ENCODE measurements around the gene CTRB2. TPM values are rescaled to one million over a fixed set of nuclear protein-coding genes. Genes with fewer than 3 reads are reported as not detected.

Gene CTRB2
- total and polyA plus RNA-seq, 4 donors = 0.09 to 0.33 TPM; not detected in 2

DNA sequence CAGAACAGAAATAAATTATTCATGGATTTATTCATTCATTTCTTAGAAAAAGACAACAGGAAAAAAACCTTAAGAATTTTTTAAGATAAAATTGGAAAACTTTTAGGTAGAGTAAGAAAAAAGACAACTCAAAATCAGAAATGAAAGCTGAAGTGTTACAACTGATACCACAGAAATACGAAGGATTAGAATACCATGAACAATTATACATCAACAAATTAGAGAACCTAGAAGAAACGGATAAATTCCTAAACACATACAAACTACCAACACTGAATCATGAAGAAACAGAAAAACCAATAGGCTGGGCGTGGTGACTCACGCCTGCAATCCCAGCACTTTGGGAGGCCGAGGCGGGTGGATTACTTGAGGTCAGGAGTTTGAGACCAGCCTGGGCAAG, 27.8 kb downstream of the CTRB2 start:
- H3K36me3 ChIP-seq (ENCODE audit: control insufficient read depth in 4 of 4, insufficient read depth in 3 of 4, low read depth in 1 of 4, low read length in 3 of 4) = no peaks in the 10 kb centered on the region
- H3K9me3 ChIP-seq (ENCODE audit: control insufficient read depth in 4 of 4, low read length in 3 of 4) = peaks cover 6 to 16% (median 16%) of the 10 kb centered on the region in 4 donors
- no peaks in the 10 kb centered on the region for H3K27me3 ChIP-seq (ENCODE audit: control insufficient read depth in 4 of 4, insufficient read depth in 4 of 4, low read length in 3 of 4)
- DNase-seq (ENCODE audit: low spot score) = no peak
- H3K4me3 ChIP-seq (ENCODE audit: low read depth in 1 of 3, low read length in 3 of 3) = no peak overlapping the region
- H3K9ac ChIP-seq (ENCODE audit: low read depth in 1 of 2, low read length in 2 of 2) = no peak overlapping the region
- no peaks in the 10 kb centered on the region for H3K4me1 ChIP-seq (ENCODE audit: control insufficient read depth in 4 of 4, insufficient read depth in 4 of 4, low read length in 3 of 4)
- WGBS = 95% methylated on average over 6 of the region's 6 CpGs
- TF ChIP-seq YY1 (IDR thresholded peaks at IDR 0.05) (no peak), TAF1 (conservative IDR thresholded peaks at IDR 0.05) (no peak), FOXA1 (IDR thresholded peaks at IDR 0.05) (no peak), CTCF (IDR thresholded peaks at IDR 0.05; ENCODE audit: low read depth, low read length, missing input control) (no peak), RXRA (IDR thresholded peaks at IDR 0.05) (no peak), JUND (IDR thresholded peaks at IDR 0.05) (no peak), EGR1 (IDR thresholded peaks at IDR 0.05; ENCODE audit: low read depth in 2 of 2) (no peak), HNF4A (conservative IDR thresholded peaks at IDR 0.05) (no peak), SP1 (IDR thresholded peaks at IDR 0.05) (no peak)
- TF ChIP-seq, protein P1, sequence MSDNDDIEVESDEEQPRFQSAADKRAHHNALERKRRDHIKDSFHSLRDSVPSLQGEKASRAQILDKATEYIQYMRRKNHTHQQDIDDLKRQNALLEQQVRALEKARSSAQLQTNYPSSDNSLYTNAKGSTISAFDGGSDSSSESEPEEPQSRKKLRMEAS (IDR thresholded peaks at IDR 0.05) = no peak
- TF ChIP-seq, protein P2, sequence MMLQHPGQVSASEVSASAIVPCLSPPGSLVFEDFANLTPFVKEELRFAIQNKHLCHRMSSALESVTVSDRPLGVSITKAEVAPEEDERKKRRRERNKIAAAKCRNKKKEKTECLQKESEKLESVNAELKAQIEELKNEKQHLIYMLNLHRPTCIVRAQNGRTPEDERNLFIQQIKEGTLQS (IDR thresholded peaks at IDR 0.05) = no peak
- H3K27ac ChIP-seq (ENCODE audit: low read depth in 1 of 2, low read length in 2 of 2) = no peak overlapping the region

DNA sequence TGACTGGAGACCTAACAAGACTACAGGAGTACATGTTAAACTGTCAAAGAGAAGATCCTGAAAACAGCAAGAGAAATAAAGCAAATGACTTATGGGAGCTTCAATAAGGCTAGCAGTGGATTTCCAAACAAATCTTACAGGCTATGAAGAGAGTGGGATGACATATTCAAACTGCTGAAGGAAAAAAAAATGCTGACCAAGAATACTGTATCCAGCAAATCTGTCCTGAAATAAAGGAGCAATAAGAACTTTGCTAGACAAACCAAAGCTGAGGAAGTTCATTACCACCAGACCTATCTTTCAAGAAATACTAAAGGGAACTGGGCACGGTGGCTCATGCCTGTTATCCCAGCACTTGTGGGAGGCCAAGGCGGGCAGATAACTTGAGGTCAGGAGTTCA, 30.0 kb downstream of the CTRB2 start:
- 91% methylated on average over 2 of the region's 2 CpGs for WGBS
- Histone ChIP-seq H3K4me1 (ENCODE audit: control insufficient read depth in 4 of 4, insufficient read depth in 4 of 4, low read length in 3 of 4) (no peaks in the 10 kb centered on the region), H3K27ac (ENCODE audit: low read depth in 1 of 2, low read length in 2 of 2) (no peak overlapping the region), H3K36me3 (ENCODE audit: control insufficient read depth in 4 of 4, insufficient read depth in 3 of 4, low read depth in 1 of 4, low read length in 3 of 4) (no peaks in the 10 kb centered on the region), H3K4me3 (ENCODE audit: low read depth in 1 of 3, low read length in 3 of 3) (no peak overlapping the region), H3K9ac (ENCODE audit: low read depth in 1 of 2, low read length in 2 of 2) (no peak overlapping the region), H3K27me3 (ENCODE audit: control insufficient read depth in 4 of 4, insufficient read depth in 4 of 4, low read length in 3 of 4) (no peaks in the 10 kb centered on the region), H3K9me3 (ENCODE audit: control insufficient read depth in 4 of 4, low read length in 3 of 4) (peaks cover 14 to 29% (median 23%) of the 10 kb centered on the region in 4 donors)
- no peak for TF ChIP-seq FOXA1 (IDR thresholded peaks at IDR 0.05)
- TF ChIP-seq HNF4G (IDR thresholded peaks at IDR 0.05) = no peak
- no peak for TF ChIP-seq RXRA (IDR thresholded peaks at IDR 0.05)
- no peak for TF ChIP-seq FOXA2 (IDR thresholded peaks at IDR 0.05)
- no peak for TF ChIP-seq EGR1 (IDR thresholded peaks at IDR 0.05; ENCODE audit: low read depth in 2 of 2)
- TF ChIP-seq, protein P1 (IDR thresholded peaks at IDR 0.05) = no peak
- TF ChIP-seq, protein P2 (IDR thresholded peaks at IDR 0.05) = no peak
- no peak for TF ChIP-seq RAD21 (IDR thresholded peaks at IDR 0.05)
- TF ChIP-seq HNF4A (conservative IDR thresholded peaks at IDR 0.05) = no peak
- DNase-seq (ENCODE audit: low spot score) = no peak

DNA sequence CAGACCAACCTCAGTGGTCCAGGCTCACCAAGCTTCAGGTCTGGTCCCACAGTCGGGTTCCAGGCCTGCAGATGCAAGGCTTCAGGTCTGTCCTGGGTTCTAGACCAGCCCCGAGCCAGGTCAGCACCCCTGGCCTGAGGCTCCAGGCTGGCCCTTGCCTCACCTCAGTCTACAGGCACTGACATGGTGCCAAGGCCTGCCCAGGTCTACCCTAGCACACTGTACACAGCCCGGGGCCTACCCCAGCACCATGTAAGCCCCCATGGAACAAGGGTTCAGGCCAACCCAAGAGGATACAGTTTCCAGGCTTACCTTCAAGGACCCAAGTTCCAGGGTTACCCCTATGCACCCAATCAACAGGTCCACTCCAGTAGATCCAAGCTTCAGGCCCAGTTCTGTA, 31.9 kb downstream of the CTRB2 start:
- H3K27ac ChIP-seq (ENCODE audit: low read depth in 1 of 2, low read length in 2 of 2) = no peak overlapping the region
- H3K36me3 ChIP-seq (ENCODE audit: control insufficient read depth in 4 of 4, insufficient read depth in 3 of 4, low read depth in 1 of 4, low read length in 3 of 4) = peaks cover 0 to 13% (median 10%) of the 10 kb centered on the region in 4 donors
- WGBS = 97% methylated on average over 3 of the region's 3 CpGs
- H3K9me3 ChIP-seq (ENCODE audit: control insufficient read depth in 4 of 4, low read length in 3 of 4) = peaks cover 24 to 45% (median 32%) of the 10 kb centered on the region in 4 donors
- H3K27me3 ChIP-seq (ENCODE audit: control insufficient read depth in 4 of 4, insufficient read depth in 4 of 4, low read length in 3 of 4) = no peaks in the 10 kb centered on the region
- DNase-seq (ENCODE audit: low spot score) = no peak
- TF ChIP-seq REST (IDR thresholded peaks at IDR 0.05) (no peak), HNF4A (conservative IDR thresholded peaks at IDR 0.05) (no peak), JUND (IDR thresholded peaks at IDR 0.05) (no peak), EGR1 (IDR thresholded peaks at IDR 0.05; ENCODE audit: low read depth in 2 of 2) (no peak), SP1 (IDR thresholded peaks at IDR 0.05) (no peak), NR2F2 (IDR thresholded peaks at IDR 0.05) (no peak), HNF4G (IDR thresholded peaks at IDR 0.05) (no peak)
- TF ChIP-seq, protein P2 (IDR thresholded peaks at IDR 0.05) = no peak
- H3K4me3 ChIP-seq (ENCODE audit: low read depth in 1 of 3, low read length in 3 of 3) = peak overlapping the region in 1 of 3 donors; percentile 13
- no peaks in the 10 kb centered on the region for H3K4me1 ChIP-seq (ENCODE audit: control insufficient read depth in 4 of 4, insufficient read depth in 4 of 4, low read length in 3 of 4)
- H3K9ac ChIP-seq (ENCODE audit: low read depth in 1 of 2, low read length in 2 of 2) = no peak overlapping the region

Measured in liver (tissue), 9 donors.